GM19452 (cell line): ENCODE data around the gene NOTCH2.
"Not testable (repeated sequence)": the region's sequence is repeated elsewhere in the genome, so short reads cannot be mapped to it uniquely, and the experiment has no call there.

ENCODE experiments used
- ATAC-seq: cut with Tn5 transposase; IDR thresholded peaks from one replicate; pipeline ENCODE4 v1.9.1; 2021; ENCODE audit not compliant: unreplicated experiment

NOTCH2 gene

DNA sequence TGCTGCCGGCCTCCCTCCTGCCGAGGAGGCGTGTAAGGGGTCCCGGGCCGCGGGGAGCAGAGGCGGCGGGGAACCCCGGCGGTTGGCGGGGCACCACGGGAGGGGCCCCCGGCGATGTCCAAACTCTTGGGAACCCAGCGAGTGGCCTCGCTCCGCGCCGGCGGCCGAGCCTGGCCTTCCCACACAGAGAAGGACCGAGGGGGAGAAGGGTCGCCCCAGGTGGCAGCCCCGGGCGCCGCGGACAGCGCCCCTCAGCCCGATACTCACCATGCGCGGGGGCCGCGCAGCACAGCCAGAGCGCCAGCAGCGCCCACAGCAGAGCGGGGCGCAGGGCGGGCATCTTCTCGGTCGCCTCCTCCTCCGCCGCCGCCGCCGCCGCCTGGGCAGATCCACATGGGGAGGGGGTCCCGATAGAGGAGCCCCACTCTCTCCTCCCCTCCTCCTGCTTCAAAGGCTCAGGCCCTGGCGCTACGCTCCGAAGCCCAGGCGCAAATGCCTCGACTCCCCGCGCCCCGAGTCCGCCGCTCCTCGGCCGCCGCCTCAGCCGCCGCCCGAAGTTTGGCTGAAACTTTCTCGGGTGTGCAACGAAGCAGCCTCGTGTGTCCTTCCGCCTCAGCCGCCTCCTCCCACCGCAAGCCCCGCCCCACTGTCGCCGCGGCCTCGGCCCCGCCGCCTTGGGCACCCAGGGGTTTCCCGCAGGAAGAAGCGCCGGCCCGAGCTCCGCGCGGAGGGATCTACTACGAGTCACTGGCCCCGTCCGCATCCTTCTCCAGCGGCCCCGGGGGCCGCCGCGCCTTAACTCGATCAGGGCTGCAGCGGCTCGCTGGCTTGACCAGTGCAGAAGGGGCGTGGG is at the start of gene NOTCH2:
Gene NOTCH2 (minus strand): TSS at position 596 of the 853 bp plus-strand sequence. CDS start 256 bp downstream, at position 340.
- peak; percentile 64 for ATAC-seq

DNA sequence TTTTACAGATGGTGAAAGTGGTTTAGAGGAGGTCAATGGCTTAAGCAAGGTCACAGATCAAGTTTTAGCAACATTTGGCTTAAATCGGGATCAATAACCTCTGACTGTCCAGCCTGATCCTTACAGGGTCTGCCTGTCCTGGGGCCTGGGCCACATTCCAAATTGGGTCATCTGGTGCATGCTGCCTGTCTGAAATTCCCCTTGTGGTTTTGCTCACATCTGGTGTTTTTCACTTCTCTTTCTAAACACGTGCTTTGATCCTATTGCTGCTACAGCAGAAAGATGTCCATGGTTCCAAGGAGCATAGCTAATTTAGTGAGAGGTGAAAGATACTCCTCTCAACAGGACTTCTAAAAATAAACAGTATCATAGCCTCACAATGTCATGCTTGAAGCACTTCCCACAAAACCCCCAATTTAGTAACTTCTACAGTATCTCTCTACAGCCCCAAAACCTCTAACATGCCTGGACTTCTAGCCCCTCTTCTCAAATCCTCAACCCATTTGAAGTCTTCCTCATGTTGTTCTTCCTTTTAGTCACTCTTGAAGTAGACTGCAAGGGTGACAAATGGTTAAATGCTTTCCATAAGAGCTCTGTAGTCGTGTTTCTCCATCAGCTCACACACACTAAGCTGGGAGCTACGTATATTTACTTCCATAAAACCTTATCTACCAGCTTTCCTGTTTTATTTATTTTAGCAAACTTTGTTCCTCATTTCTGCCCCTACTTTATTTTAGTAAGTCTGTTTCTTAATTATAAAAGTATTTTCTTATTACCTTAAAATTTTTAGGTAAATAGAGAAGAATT is 48.1 kb upstream of the NOTCH2 start:
- peak; percentile 51 for ATAC-seq

DNA sequence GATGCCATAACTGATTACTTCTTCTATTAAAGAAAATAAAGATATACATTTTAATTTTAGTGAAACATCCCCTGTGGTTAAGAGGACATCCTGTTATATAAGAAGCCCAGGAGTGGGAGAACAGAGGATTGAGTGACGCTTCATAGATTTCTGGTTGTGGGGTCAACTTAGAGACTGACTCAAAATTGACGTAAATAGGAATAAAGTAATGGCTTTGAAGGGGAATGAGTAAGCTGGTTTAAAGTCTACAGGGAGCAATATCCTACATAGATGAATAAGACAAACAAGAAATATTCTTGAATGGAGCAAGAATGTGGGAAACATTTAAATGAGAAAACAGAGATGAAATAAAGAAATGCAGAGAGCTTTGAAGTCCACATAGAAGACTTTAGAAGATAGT is 46.6 kb upstream of the NOTCH2 start:
- ATAC-seq, result not testable (repeated sequence)

DNA sequence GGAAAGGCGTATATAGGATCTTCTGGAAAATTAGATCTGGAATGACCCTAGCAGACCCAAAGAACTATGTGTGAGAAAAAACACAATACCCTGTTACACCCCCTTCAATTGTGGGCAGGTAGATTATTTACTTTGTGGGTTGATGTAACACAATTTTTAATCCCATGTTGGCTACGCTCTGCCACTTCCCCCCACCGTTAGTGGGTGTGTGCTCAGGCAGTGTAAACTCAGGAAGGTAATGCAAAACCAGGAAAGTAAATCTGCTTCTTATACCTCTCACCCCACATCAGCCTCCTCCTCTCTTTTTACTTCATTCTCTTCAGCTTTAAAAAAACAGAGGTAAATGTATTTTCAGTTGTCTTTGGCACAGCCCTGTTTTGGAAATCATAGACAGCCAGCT is 43.7 kb upstream of the NOTCH2 start:
- ATAC-seq, result not testable (repeated sequence)

DNA sequence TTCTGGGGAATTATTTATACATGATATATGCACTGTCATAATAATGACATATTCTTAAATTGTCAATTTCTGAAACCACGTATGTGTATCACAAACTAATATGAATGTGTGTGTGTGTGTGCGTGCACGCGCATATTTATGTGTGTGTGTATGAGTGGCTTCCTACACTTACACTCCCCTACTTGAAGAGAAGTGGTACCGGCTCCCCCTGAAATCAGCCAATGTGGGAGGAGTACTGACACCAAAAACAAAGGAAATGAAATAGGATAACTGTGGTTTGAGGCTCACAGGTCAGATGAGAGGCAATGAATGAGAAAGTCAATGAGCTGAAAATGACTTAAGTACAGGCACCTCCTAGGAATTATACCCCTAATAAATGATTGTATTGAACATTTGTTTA is 42.8 kb upstream of the NOTCH2 start:
- not testable (repeated sequence) for ATAC-seq

DNA sequence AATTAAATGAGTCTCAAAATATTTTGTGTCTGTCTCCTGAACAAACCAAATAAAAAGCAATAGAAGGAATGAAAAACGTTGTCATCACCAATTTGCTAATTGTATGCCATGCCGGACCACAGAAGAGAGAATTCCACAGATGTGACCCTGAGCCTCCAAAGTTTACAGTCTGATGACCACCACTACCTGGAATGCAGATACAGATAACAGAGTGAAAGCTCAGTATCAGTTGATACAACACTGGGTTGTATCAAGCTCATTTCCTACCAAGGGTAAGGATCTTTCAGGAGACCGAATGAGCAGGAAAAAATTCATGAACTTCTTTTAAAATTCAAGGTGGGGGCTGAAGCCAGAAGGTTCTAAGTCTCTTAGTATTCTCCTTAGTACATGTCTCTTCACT is 42.3 kb upstream of the NOTCH2 start:
- ATAC-seq, result not testable (repeated sequence)

DNA sequence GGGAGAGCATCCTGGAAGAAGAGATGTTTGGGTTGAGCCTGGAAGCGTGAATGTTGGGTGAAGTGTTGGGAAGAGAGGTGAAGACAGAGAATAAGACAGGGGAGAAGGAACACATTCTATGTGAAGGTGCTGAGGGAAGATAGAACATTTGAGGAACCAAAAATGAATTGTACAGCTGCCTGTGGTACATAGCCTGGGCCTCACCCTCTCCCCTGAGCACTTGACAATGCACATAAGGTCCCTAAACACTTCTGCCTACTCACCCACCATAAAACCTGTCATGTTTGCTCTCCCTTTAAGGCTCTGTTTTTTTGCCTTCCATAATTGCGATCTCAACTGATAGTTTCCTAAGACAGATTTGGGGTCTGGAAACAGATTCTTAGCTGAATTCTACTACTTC is 41.5 kb upstream of the NOTCH2 start:
- not testable (repeated sequence) for ATAC-seq

DNA sequence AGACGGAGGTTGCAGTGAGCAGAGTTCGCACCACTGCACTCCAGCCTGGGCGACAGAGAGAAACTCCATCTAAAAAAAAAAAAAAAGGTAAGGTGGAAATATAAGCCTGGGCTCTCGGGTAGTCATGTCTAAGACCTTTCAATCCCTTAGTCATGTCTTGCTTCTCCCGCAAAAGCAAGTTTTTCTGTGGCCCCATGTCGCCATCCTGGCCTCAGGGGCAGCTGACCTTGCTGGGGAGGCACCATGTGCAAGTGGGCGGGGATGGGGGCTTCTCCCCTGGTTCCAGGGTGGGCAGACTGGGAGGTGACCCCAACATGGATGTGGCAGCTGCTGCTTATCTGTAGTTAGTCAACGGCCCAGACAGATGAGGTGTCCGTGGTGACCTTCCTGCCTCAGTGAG is 40.2 kb upstream of the NOTCH2 start:
- not testable (repeated sequence) for ATAC-seq

DNA sequence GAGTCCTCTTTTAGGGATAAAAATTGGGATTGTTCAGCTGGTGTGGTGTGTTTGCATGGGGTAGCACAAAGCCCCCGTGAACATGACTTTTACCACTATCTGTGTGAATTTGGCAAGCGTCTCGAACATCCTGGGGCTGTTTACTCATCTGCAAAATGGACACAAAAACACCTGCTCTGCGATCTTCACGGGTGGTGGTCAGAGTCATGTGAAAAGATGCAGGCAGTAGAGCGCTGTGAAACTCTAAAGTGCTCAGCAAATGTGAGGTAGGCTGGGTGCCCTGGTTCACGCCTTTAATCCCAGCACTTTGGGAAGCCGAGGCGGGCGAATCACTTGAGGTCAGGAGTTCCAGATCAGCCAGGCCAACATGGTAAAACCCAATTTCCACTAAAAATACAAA is 39.7 kb upstream of the NOTCH2 start:
- not testable (repeated sequence) for ATAC-seq

DNA sequence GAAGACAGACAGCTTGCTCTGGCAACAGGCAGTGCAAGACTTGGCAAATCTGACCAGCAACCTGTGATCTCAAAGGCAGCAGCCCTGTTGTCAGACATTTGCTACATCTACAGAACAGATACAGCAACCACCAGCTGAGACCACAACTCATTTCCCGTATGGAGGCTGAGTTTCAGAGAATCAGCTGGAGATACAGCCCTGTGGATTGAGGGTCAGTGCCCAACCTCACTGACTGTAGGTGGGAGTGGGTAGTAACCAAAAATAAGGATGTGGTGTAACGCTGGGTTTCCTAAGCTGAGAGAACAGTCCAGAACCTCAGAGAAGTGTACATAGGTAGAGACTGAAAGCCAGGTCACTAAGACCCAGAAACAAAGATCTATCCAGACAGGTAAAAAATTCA is 35.8 kb upstream of the NOTCH2 start:
- not testable (repeated sequence) for ATAC-seq

DNA sequence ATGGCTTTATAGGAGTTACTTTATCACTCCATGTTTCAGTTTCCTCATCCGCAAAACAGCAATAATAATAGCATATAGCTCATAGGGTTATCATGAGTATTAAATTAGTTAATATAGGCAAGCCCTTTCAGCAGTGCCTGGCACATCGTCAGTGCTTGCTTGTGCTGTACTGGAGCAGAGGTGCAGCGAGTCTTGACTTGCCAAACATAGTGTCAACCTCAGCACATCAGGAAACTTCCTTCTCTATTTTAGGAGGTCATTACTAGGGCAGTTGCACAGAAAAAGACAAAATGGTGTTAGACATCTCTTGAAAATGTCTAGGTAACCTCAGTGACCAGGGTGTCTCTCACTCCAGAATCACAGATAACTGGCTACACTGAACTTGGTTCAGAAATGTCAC is 34.3 kb upstream of the NOTCH2 start:
- not testable (repeated sequence) for ATAC-seq

DNA sequence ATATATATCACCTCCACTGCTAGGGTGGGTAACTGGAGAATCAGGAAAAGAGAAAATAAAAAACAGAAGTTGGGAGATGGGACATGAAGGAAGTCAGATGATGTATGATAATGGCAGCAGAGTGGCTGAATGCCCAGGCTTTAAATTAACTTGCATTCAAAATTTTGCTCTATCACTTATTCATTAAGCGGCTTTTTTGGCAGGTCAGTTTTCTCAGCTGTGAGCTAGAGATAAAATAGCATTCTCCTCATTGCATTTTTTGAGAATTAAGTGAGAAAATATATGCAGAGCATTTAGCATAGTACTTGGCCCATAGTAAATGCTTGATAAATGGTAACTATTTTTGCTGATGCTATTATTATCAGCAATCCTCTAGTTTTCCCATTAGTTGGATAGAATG is 32.1 kb upstream of the NOTCH2 start:
- not testable (repeated sequence) for ATAC-seq

DNA sequence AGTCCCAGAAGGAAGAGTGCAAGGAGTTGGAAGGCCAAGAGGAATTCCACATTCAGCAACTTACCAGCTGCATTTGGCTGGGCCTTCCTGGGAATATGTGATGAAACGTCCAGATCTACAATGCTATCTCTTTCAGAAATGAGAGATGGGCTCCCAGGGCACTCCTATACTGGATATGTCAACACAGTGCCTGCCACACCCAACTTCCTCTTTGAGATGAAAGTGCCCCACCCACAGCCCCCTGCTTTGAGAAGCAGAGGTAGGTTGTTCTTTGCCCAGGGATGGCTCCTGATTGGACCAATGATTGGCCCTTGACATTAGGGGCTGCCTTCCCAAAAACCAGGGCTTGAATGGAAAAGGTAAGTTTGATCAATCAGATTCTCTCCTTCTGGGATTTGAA is 31.1 kb upstream of the NOTCH2 start:
- not testable (repeated sequence) for ATAC-seq

DNA sequence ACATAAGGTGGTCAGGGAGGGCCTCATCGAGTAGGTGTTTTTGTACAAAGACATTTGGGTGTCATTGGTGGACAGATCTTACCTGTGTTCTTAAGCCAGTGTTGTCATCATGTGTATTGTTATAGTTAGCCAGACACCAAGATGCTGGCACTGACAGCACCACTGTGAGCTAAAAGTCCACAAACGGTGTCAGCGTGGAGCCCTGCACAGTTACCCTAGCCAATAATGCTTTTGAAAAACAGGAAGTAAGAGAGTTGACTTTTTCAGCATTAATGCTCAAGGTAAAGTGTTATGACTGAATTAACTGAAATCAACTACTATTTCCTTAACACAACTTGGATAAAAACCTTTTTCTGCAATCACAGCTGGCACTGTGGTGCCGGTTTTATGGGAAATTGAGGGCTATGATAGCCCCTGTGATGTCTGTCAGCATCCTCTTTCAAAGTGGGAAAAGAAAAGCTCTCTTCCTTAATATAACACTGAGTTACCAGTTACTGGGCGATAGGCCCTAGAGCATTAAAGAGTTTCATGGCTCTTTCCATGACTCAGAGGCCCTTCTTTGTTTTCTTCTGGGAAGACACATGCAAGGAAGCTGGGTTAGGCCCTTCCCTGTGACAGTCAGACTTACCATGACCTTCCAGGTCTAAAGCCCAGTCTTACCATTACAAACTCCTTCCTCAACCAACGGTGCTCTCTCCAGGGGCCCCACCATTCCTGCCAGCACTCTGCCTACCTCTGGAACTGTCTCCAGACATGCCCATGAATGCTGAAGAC is 29.7 kb upstream of the NOTCH2 start:
- ATAC-seq, result not testable (repeated sequence)

DNA sequence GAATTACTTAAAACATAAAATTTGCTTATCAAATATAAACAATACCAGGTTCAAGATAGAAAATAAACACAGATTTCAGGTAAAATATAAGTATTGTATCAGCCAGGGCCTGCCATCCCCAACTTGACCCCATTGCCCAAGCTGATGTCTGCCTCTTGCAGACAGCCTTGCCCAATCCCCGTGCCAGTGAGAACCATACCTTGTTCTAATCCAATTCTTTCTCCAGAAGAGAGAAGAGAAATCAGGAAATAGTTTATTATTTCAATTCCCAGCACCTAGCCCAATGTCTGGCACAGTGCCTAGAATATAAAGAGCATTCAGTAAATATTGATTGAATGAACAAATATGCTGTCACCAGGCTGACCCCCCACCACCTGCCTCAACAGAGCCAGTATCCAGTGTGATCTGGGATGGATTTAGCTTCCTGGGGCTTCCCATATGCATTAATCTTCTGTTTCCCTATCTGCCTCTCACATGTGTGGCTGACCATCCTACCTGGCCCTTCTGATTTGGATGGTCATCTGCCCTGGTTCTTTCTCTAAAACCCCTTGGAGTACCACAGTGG is 27.6 kb upstream of the NOTCH2 start:
- not testable (repeated sequence) for ATAC-seq

DNA sequence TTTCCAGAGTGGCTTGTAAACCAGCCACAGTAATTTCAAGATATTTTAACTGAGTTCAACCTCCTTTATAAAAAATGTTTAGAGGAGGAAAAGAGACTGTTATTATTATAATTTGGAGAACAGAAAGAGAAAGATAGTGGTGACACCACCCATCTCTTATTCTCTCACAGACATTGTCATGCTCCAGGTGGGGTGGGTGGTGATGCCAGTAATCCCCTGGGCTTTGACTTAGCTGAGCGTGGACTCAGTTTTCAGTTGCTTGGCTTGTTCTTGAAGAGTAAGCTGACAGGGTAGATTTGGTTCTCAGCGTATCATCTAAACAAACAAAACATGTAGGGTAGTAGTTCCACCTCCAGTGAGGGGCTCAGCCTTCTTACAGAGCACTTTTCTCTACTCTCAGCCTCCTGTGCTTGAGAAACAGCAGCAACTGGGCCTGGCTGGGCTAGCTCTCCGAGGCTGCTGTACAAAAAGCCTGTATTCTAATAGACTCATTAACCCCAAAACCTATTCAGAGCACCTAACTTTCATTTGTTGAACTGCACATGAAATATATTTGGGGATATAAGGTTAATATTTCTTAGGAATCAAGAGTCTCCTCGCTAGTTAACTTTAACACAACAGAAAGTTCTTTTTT is 24.2 kb upstream of the NOTCH2 start:
- not testable (repeated sequence) for ATAC-seq

DNA sequence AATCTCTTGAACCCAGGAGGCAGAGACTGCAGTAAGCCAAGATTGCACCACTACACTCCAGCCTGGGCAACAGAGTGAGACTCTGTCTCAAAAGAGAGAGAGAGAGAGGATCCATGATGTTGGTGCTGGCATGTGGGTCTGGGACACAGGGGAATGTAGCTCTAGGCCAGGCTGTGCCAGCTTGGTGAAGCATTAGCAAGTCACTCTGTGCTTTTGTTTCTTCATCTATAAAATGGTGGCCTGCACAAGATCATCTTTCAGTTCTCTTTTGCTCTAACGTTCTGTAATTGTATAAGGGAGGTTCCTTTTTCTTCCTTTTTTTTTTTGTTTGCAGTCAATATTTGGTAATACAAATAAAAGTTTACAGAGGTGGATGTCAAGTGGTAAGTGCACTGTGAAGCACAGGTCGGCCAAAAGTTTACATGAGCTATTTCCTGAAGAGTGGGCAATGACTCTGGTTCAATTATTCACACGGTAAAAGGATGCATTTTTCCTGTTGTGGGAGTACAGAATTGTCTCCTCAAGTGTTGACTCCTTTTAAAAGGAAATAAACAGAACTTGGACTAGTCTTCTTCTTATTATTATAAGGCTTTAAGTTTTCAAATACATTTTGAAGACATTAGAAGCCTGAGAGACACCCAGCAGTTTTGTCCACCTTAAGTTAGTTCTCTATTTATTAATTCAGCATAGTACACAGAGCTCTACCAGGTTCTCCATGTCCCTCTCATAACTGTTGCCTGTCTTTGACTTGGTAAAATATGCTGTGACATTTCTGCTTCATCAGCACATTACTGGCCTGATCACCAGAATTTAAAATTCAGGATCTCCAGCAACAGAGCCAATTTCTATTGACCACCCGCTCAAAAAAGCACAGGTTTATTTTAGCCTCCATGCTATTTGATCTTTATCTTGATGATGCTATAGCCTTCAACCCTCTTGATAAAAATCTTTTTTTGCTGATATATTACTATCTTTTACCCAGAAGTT is 23.1 kb upstream of the NOTCH2 start:
- ATAC-seq, result not testable (repeated sequence)

DNA sequence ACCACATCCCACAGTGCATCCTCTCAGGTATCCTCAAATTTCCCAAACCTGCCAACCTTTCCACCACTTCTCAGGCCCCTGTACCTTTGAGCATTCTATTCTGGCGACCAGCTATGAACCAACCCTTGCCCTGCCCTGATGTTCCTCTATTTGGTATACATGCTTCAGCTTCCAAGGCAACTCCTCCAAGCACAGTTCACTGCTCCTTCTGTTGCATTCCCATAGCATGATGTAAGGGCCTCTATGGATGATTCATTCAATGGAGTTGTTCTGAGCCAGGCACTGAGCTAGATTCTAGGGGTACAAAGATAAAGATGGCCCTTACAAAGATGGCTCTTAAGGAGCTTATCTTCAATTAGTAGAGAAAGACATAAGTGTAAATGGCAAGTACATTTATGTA is 21.4 kb upstream of the NOTCH2 start:
- not testable (repeated sequence) for ATAC-seq

DNA sequence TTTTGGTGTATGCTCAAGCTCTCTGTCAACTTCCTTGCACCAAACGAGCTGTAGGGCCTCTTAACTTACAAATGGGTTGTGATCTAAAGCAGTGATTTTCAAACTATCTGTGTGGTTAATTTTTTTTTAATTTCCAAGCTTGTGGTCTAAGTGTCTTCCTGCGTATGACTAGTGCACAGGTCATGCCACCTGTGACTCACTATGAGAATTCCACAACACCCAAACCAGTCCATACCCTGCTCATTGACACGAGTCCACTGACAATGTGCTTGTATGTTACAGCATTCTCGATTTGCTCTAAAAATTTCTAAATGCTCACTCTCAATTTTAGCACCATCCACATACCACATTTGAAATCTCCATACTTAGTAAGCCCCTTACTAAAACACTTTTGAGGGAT is 18.5 kb upstream of the NOTCH2 start:
- not testable (repeated sequence) for ATAC-seq
